ENCODE measurements around the gene DDC. TPM values are rescaled to one million over a fixed set of nuclear protein-coding genes. Genes with fewer than 3 reads are reported as not detected.

Gene DDC
- total and polyA plus RNA-seq, 2 donors (not counting 3 experiments of a cell fraction or from before 2014, with no cell fraction given), result not detected

DNA sequence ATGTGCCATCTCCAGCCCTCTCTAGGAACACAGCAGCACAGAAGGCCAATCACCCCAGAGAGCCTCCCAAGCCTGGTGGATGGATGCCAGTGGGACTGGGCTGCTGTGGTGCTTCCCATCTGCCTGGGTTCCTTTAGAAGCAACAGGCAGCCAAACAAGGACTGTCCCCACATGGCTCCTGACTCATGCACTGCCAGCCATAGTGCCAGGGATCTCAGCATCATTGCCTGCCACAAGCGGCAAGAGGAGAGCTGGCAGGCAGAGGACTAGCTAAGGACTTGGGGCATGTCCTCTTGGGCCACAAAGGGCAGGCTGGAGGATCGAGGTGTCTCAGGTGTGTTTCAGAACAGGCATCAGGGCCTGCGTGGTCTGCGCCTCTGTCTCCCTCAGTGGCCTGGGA, 91.7 kb downstream of the DDC start:
- Histone ChIP-seq H3K4me2 (ENCODE audit: insufficient read depth, low read length) (no peak overlapping the region), H4K20me1 (replicated peaks; ENCODE audit: control insufficient read depth, extremely low read depth, insufficient read depth, low read length) (no peaks in the 10 kb centered on the region), H3K36me3 (ENCODE audit: control insufficient read depth in 2 of 2, extremely low read depth in 1 of 2, insufficient read depth in 2 of 2, low read length in 2 of 2) (no peaks in the 10 kb centered on the region), H3K9me1 (replicated peaks; ENCODE audit: control insufficient read depth, extremely low read depth, insufficient read depth, low read length) (no peaks in the 10 kb centered on the region), H3K4me1 (ENCODE audit: control insufficient read depth, extremely low read depth, insufficient read depth, low read length) (no peaks in the 10 kb centered on the region), H3K9me3 (replicated peaks; ENCODE audit: control insufficient read depth, insufficient read depth, low read length) (no peaks in the 10 kb centered on the region), H3K27me3 (ENCODE audit: control insufficient read depth in 2 of 2, insufficient read depth in 2 of 2, low read length in 2 of 2) (no peaks in the 10 kb centered on the region), H3K79me2 (ENCODE audit: control insufficient read depth, insufficient read depth, low read length) (no peaks in the 10 kb centered on the region), H3K9ac (replicated peaks; ENCODE audit: extremely low read depth, insufficient read depth, low read length) (no peak overlapping the region), H3K4me3 (replicated peaks in 1 of 3; ENCODE audit: insufficient read depth in 1 of 3, low read depth in 1 of 3, low read length in 3 of 3) (no peak overlapping the region), H2AFZ (ENCODE audit: low read depth, low read length) (no peak overlapping the region), H3K27ac (ENCODE audit: insufficient read depth, low read depth, low read length) (no peak overlapping the region)
- TF ChIP-seq POLR2AphosphoS5 (IDR thresholded peaks at IDR 0.05; ENCODE audit: insufficient read depth, low read depth, low read length) (no peak), MYC (IDR thresholded peaks at IDR 0.05; ENCODE audit: low read depth, low read length) (no peak), JUN (IDR thresholded peaks at IDR 0.05; ENCODE audit: borderline replicate concordance, insufficient read depth, insufficient read length, low read depth) (no peak), FOS (IDR thresholded peaks at IDR 0.05; ENCODE audit: borderline replicate concordance, insufficient read depth, low read length) (no peak), GATA2 (IDR thresholded peaks at IDR 0.05; ENCODE audit: insufficient read depth, insufficient read length, low read depth, low read length) (no peak), EZH2 (IDR thresholded peaks at IDR 0.05; ENCODE audit: borderline replicate concordance, low read depth, low read length, severe bottlenecking) (no peak), POLR2A (IDR thresholded peaks at IDR 0.05; ENCODE audit: low read depth, low read length) (no peak)
- TF ChIP-seq, protein P1, sequence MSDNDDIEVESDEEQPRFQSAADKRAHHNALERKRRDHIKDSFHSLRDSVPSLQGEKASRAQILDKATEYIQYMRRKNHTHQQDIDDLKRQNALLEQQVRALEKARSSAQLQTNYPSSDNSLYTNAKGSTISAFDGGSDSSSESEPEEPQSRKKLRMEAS (IDR thresholded peaks at IDR 0.05; ENCODE audit: insufficient read depth, insufficient read length), result no peak
- TF ChIP-seq, protein P2, sequence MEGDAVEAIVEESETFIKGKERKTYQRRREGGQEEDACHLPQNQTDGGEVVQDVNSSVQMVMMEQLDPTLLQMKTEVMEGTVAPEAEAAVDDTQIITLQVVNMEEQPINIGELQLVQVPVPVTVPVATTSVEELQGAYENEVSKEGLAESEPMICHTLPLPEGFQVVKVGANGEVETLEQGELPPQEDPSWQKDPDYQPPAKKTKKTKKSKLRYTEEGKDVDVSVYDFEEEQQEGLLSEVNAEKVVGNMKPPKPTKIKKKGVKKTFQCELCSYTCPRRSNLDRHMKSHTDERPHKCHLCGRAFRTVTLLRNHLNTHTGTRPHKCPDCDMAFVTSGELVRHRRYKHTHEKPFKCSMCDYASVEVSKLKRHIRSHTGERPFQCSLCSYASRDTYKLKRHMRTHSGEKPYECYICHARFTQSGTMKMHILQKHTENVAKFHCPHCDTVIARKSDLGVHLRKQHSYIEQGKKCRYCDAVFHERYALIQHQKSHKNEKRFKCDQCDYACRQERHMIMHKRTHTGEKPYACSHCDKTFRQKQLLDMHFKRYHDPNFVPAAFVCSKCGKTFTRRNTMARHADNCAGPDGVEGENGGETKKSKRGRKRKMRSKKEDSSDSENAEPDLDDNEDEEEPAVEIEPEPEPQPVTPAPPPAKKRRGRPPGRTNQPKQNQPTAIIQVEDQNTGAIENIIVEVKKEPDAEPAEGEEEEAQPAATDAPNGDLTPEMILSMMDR (IDR thresholded peaks at IDR 0.05; ENCODE audit: extremely low read depth in 1 of 2, insufficient read depth in 1 of 2, low read depth in 1 of 2, low read length in 2 of 2), result no peak
- ChIA-PET POLR2A (no interaction called here), CTCF (no interaction called here)
- DNase-seq (ENCODE audit: low read depth, low spot score) (no peak), FAIRE-seq (no peak)
- dilution Hi-C loops (cut with MboI; ENCODE audit: extremely low pct_ligation_motif_present, low sequenced_read_pairs) (no loop called here), intact Hi-C loops (cut with micrococcal nuclease) (no loop called here)
- BruUV-seq (replicated peaks), result no TSS peak
